Natural killer cell treated with Interleukin-12 subunit alpha and Interleukin-12 subunit beta and Interleukin-15 and Interleukin-18, amount 100 ng/mL, for 72 hours (primary cell): Measurements from ENCODE around the gene WSB1. TPM values are rescaled to one million over a fixed set of nuclear protein-coding genes. Genes with fewer than 3 reads are reported as not detected.

Experiments used
- ATAC-seq, 2 donors: fragments of 150-1000 bp; cut with Tn5 transposase in 1 of 2; sonication (Bioruptor Pico), chemical (Tn5 transposase) in 1 of 2; 2 replicates each; pipeline ENCODE4 v1.10.0; 2021
- DNase-seq: peaks from one replicate; pipeline ENCODE4 v3.0.0; 2022; ENCODE audit warnings: low spot score
- H3K27ac Mint-ChIP-seq, 2 donors: 1 replicate in 1 of 2; 2 replicates in 1 of 2; pipeline ENCODE4 v1.8.0; 2022; ENCODE audit warnings: mixed read lengths in 2 of 2, mild to moderate bottlenecking in 1 of 2, moderate library complexity in 1 of 2
- H3K27me3 Mint-ChIP-seq, 2 donors: 1 replicate in 1 of 2; 2 replicates in 1 of 2; pipeline ENCODE4 v1.8.0; 2022; ENCODE audit warnings: mixed read lengths in 2 of 2
- H3K36me3 Mint-ChIP-seq: one replicate; pipeline ENCODE4 v1.8.0; 2022; ENCODE audit warnings: mixed read lengths
- H3K4me1 Mint-ChIP-seq, 2 donors: 1 replicate in 1 of 2; 2 replicates in 1 of 2; pipeline ENCODE4 v1.8.0; 2022; ENCODE audit warnings: low read depth in 2 of 2, mixed read lengths in 2 of 2, mild to moderate bottlenecking in 1 of 2
- H3K4me3 Mint-ChIP-seq: one replicate; pipeline ENCODE4 v1.8.0; 2022; ENCODE audit warnings: mixed read lengths
- H3K9me3 Mint-ChIP-seq: 2 replicates; pipeline ENCODE4 v1.8.0; 2022; ENCODE audit warnings: mixed read lengths
- total RNA-seq, 2 donors: library from RNA; stranded (reverse); gene quantifications; one replicate each; pipeline ENCODE4 v1.2.3, GENCODE V29; 2022

Gene WSB1
- total RNA-seq, 2 donors from 2014 or later = 129 to 174 TPM

DNA sequence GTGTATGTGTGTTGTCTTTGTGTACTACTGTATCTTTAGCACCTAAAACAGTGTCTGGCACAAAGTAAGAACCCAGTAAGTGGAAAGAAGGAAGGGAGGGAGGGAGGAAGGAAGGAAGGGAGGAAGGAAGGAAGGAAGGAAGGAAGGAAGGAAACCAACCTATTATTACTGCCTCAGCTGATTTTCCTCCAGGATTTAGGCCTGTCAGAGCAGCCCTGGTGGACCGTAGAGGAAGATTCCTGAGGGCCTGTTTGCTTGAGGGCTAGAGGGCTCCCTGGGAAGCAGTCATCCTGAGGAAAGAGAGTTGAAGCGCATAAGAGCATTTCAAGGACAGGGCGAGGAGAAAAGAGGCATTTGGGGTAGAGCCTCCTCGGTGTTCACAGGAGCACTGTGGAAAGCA is 61.5 kb downstream of the WSB1 start:
- Mint-ChIP-seq H3K9me3 (no peaks in the 10 kb centered on the region), H3K4me3 (no peak overlapping the region), H3K27ac (no peak overlapping the region), H3K4me1 (peaks cover 25 to 35% of the 10 kb centered on the region in 2 donors), H3K36me3 (no peaks in the 10 kb centered on the region), H3K27me3 (no peaks in the 10 kb centered on the region)
- ATAC-seq = no peak
- no peak for DNase-seq

DNA sequence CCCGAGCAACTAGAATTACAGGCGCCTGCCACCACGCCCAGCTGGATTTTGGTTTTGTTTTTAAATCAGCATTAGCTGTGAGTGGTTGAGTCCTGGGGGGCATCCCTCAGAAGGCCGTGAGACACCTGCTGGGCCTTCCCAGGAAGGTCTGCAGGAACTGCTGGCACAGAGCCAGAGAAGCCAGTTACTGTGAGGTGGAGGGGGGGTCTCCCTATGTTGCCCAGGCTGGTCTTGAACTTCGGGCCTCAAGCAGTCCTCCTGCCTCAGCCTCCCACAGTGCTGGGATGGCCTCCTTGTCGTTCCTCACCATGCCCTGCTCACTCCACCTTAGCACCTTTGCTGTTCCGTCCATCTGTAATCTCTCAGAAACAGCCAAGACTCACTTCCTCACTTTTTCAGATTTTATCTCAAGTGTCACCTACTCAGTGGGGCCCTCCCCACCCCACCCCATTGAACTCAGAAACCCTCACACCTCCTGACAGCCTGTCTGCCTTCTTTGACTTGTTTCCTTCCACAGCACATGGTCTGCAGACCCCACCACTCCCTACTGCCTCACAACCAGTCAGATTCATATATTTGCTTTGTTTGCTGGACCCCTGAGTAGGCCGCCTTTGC is 62.3 kb downstream of the WSB1 start:
- H3K4me3 Mint-ChIP-seq = no peak overlapping the region
- peaks cover 25 to 39% of the 10 kb centered on the region in 2 donors for H3K4me1 Mint-ChIP-seq
- H3K27ac Mint-ChIP-seq = peak overlapping the region in 1 of 2 donors; percentile 45
- no peaks in the 10 kb centered on the region for H3K27me3 Mint-ChIP-seq
- ATAC-seq = no peak
- DNase-seq = no peak
- no peaks in the 10 kb centered on the region for H3K36me3 Mint-ChIP-seq
- H3K9me3 Mint-ChIP-seq = no peaks in the 10 kb centered on the region

DNA sequence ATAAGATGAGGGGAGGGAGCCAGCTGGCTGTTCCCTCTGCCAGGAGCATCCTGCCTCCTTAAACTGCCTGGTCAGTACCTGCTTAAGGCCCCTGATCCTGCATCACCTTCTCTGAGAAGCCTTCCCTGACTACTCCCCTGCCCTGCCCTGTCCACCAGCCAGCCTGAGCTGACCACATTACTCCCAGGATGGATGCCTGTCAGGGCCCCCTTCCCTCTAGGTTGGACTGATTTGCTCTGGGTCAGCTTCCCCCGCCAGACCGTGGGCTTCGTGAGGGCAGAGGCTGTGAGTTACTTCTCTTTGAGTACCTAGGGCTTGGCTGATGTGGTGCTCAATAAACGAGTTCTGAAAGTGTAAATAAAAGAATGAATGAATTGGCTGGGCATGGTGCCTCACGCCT is 63.3 kb downstream of the WSB1 start:
- ATAC-seq = no peak
- Mint-ChIP-seq H3K36me3 (no peaks in the 10 kb centered on the region), H3K9me3 (no peaks in the 10 kb centered on the region), H3K4me3 (no peak overlapping the region), H3K27me3 (no peaks in the 10 kb centered on the region), H3K27ac (peak overlapping the region in 1 of 2 donors; percentile 45), H3K4me1 (peaks cover 15 to 34% of the 10 kb centered on the region in 2 donors)
- no peak for DNase-seq

DNA sequence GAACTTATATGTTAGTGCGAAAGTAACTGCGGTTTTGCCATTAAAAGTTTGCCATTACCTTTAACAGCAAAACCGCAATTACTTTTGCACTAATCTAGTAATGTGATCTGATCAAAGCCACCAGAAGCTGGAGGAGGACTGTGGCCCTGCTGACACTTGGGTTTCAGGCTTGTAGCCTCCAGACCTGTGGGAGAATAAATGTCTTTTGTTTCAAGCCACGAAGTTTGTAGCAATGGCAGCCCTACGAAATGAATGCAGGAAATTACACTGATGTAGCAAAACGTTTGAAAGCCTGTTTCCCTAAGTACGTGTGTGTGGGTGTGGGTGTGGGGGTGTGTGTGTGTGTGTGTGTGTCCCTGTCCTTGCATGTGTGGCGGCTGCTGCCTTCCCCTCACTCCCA is 66.6 kb downstream of the WSB1 start:
- H3K27me3 Mint-ChIP-seq = no peaks in the 10 kb centered on the region
- no peak for ATAC-seq
- H3K27ac Mint-ChIP-seq = no peak overlapping the region
- no peak for DNase-seq
- no peaks in the 10 kb centered on the region for H3K9me3 Mint-ChIP-seq
- H3K4me1 Mint-ChIP-seq = peaks cover 0 to 16% of the 10 kb centered on the region in 2 donors
- no peak overlapping the region for H3K4me3 Mint-ChIP-seq
- no peaks in the 10 kb centered on the region for H3K36me3 Mint-ChIP-seq

DNA sequence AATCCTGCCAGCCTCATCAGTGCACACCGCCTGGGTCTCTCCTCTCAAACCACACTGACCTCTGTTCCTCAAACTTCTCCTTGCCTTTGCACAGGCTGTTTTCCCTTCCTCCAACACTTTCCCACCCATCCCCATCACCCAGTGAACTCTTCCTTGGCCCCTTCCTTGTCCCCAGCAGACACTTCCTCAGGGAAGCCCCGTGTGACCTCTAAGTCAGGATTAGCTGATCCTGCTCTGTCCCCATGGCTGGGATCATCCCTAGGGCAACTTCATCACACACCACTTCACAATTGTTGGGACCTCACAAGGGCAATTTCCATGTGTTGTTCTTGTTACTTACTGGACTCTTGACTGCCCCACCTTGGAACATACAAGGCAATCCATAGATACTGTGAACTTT is 67.8 kb downstream of the WSB1 start:
- no peaks in the 10 kb centered on the region for H3K9me3 Mint-ChIP-seq
- no peak for DNase-seq
- no peak overlapping the region for H3K4me3 Mint-ChIP-seq
- H3K4me1 Mint-ChIP-seq = peaks cover 0 to 9% of the 10 kb centered on the region in 2 donors
- no peak for ATAC-seq
- H3K27me3 Mint-ChIP-seq = no peaks in the 10 kb centered on the region
- no peaks in the 10 kb centered on the region for H3K36me3 Mint-ChIP-seq
- no peak overlapping the region for H3K27ac Mint-ChIP-seq

DNA sequence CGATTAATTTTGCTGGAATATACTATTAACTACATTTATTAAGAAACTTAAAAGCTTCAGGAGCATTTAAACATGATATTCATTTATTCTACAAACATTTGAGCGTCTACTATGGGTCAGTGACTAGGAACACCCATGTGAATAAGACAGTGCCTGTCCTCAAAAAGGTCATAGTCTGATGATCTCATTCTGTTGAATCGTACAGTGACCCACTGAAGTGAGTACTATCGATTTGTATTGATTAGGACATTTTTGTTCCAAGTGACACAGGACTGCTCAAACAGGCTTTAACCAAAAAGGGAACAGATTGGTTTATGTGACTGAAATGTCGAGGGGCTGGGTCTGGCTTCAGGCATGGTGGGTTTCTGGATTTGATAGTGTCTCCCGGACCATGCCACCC is 68.6 kb downstream of the WSB1 start:
- H3K27me3 Mint-ChIP-seq = no peaks in the 10 kb centered on the region
- no peaks in the 10 kb centered on the region for H3K9me3 Mint-ChIP-seq
- ATAC-seq (no peak), DNase-seq (no peak)
- no peak overlapping the region for H3K4me3 Mint-ChIP-seq
- peaks cover 0 to 9% of the 10 kb centered on the region in 2 donors for H3K4me1 Mint-ChIP-seq
- H3K27ac Mint-ChIP-seq = no peak overlapping the region
- H3K36me3 Mint-ChIP-seq = no peaks in the 10 kb centered on the region

DNA sequence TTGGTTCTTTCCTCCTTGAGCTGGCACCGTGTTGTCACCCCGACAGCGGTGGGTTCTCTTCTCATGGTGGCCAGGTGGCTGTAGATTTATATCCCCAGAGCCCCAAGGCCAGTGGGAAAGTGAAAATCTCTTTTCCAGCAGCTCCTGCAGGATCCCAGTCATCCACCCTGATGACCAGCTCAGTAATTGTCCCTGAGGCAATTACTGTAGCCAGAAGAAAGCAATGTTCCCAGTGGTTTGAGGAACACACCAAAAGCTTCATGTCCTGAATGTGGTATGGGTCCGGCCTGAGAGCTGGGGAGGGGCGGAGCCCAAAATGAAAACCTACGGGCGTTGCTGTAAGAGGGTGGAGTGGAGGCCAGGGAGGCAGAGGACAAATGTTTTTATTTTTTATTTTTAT is 69.0 kb downstream of the WSB1 start:
- H3K27me3 Mint-ChIP-seq = no peaks in the 10 kb centered on the region
- H3K4me1 Mint-ChIP-seq = peaks cover 0 to 11% of the 10 kb centered on the region in 2 donors
- H3K4me3 Mint-ChIP-seq = no peak overlapping the region
- H3K36me3 Mint-ChIP-seq = no peaks in the 10 kb centered on the region
- H3K27ac Mint-ChIP-seq = no peak overlapping the region
- H3K9me3 Mint-ChIP-seq = no peaks in the 10 kb centered on the region
- ATAC-seq = no peak
- no peak for DNase-seq

DNA sequence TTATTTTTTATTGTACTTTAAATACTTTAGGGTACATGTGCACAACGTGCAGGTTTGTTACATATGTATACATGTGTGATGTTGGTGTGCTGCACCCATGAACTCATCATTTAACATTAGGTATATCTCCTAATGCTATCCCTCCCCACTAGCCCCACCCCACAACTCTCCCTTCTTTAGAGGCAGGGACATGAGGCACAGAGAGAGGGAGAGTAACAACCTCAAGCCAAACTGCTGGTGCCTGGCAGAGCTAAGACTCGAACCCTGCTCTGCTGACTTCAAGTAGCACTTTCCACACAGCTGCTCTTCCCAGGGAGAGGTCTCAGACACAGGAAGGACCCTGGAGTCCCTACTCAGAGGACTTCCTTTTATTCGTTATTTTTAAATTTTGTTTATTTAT is 69.4 kb downstream of the WSB1 start:
- Mint-ChIP-seq H3K9me3 (no peaks in the 10 kb centered on the region), H3K36me3 (no peaks in the 10 kb centered on the region), H3K27ac (no peak overlapping the region), H3K4me3 (no peak overlapping the region), H3K4me1 (peaks cover 0 to 16% of the 10 kb centered on the region in 2 donors), H3K27me3 (no peaks in the 10 kb centered on the region)
- ATAC-seq = no peak
- DNase-seq = no peak

Other genes with a start within 250 kb of the WSB1 start
- 100 to 1,000 TPM; 122 to 236 TPM for gene KSR1, start 162.3 kb downstream of the WSB1 start, total RNA-seq